ENCODE measurements around the gene CYREN.

GRCh38 chr7:135165862-135166261 is 4.6 kb downstream of the CYREN start:
- no peak for TF ChIP-seq CTCF (IDR thresholded peaks at IDR 0.05)
- TF ChIP-seq POLR2A (IDR thresholded peaks at IDR 0.05), result no peak

Measured in sigmoid colon (tissue), 3 donors.